Measurements from ENCODE around the gene GPC1. TPM values are rescaled to one million over a fixed set of nuclear protein-coding genes. Genes with fewer than 3 reads are reported as not detected.

The GPC1 gene
- total RNA-seq, 4 donors from 2014 or later: 0.88 to 62.2 (median 43.4) TPM

DNA sequence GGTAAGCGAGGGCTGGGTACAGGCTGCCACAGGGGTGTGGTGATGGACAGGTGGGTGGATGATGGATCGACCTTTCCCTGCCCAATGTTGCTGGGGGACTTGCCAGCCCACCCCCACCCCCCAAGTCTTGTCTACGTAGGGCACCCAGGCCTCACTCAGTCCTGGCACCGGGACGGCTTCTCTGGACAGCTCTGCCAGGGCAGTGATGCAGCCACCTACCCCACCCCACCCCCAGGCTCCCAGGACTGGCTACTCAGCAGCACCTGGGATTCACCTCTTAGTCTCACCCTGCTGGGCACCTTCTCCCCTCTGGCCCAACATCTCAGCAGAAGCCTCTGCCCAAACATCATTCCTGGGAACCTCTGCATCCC is 66.6 kb downstream of the GPC1 start:
- H3K9me3 ChIP-seq: no peaks in the 10 kb centered on the region
- TF ChIP-seq, protein P1, sequence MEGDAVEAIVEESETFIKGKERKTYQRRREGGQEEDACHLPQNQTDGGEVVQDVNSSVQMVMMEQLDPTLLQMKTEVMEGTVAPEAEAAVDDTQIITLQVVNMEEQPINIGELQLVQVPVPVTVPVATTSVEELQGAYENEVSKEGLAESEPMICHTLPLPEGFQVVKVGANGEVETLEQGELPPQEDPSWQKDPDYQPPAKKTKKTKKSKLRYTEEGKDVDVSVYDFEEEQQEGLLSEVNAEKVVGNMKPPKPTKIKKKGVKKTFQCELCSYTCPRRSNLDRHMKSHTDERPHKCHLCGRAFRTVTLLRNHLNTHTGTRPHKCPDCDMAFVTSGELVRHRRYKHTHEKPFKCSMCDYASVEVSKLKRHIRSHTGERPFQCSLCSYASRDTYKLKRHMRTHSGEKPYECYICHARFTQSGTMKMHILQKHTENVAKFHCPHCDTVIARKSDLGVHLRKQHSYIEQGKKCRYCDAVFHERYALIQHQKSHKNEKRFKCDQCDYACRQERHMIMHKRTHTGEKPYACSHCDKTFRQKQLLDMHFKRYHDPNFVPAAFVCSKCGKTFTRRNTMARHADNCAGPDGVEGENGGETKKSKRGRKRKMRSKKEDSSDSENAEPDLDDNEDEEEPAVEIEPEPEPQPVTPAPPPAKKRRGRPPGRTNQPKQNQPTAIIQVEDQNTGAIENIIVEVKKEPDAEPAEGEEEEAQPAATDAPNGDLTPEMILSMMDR (IDR thresholded peaks at IDR 0.05): no peak
- no peak for TF ChIP-seq POLR2A (IDR thresholded peaks at IDR 0.05)
- H3K36me3 ChIP-seq: no peaks in the 10 kb centered on the region
- H3K4me1 ChIP-seq: no peaks in the 10 kb centered on the region
- H3K27ac ChIP-seq: no peak overlapping the region
- peak in 1 of 2 donors; percentile 5 for DNase-seq
- intact Hi-C loops (cut with DNase I; ENCODE audit: low total_unique reads): no loop called here
- no peaks in the 10 kb centered on the region for H3K27me3 ChIP-seq
- no peak overlapping the region for H3K4me3 ChIP-seq

DNA sequence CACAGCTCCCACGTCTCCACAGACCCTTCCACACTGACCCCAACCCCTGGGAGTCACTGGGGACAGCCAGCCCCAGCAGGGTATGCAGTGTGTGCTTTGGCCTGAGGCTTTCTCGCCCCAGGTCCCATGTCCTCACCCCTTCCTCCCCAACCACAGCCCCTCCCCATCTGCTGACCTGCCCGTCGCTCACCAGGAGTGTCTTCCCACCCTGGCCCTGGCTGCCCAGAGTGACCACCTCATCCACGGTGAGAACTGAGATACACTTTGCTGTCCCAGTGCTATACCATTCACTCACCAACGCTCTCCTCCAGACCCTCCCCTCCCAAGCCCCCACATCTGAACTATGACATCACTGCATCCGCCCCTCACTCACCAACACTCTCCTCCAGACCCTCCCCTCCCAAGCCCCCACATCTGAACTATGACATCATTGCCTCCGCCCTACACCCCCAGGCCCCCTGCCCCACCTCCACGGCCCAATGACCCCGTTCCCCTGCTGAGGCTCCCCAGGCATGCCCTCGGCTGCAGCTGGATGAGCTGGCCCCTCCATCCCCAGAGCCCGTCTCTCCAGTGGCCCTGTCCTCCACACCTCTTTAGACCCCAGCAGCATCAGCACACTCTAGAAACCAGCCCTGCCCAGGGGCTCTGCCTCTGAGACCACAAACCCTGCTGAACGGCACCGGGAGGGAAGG is 67.1 kb downstream of the GPC1 start:
- Histone ChIP-seq H3K27me3 (no peaks in the 10 kb centered on the region), H3K9me3 (no peaks in the 10 kb centered on the region), H3K36me3 (no peaks in the 10 kb centered on the region), H3K4me3 (no peak overlapping the region), H3K27ac (no peak overlapping the region), H3K4me1 (no peaks in the 10 kb centered on the region)
- intact Hi-C loops (cut with DNase I; ENCODE audit: low total_unique reads): no loop called here
- DNase-seq: no peak
- TF ChIP-seq POLR2A (IDR thresholded peaks at IDR 0.05): no peak
- TF ChIP-seq, protein P1 (IDR thresholded peaks at IDR 0.05): no peak

DNA sequence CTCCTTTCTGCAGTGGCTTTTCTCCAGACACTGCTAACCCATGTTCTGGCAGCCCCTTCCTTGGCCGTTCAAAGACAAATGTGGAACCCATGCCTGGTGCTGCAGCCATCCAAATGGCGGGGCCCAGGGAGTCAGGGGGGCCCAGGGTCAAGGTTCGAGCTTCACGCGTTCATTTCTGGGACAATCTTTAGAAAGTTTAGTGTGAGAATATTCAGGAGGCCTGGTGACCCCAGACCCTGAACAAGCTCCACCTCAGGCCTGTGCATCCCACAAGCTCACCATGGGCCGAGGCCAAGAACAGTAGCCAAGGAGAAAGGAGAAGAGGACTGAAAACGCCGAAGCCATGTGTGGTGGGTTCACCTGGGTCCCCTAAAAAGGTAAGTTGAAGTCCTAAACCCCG is 67.9 kb downstream of the GPC1 start:
- DNase-seq: no peak
- H3K36me3 ChIP-seq: no peaks in the 10 kb centered on the region
- no peaks in the 10 kb centered on the region for H3K4me1 ChIP-seq
- intact Hi-C loops (cut with DNase I; ENCODE audit: low total_unique reads): no loop called here
- H3K27me3 ChIP-seq: no peaks in the 10 kb centered on the region
- TF ChIP-seq, protein P1 (IDR thresholded peaks at IDR 0.05): no peak
- no peak for TF ChIP-seq POLR2A (IDR thresholded peaks at IDR 0.05)
- no peak overlapping the region for H3K4me3 ChIP-seq
- no peak overlapping the region for H3K27ac ChIP-seq
- no peaks in the 10 kb centered on the region for H3K9me3 ChIP-seq

DNA sequence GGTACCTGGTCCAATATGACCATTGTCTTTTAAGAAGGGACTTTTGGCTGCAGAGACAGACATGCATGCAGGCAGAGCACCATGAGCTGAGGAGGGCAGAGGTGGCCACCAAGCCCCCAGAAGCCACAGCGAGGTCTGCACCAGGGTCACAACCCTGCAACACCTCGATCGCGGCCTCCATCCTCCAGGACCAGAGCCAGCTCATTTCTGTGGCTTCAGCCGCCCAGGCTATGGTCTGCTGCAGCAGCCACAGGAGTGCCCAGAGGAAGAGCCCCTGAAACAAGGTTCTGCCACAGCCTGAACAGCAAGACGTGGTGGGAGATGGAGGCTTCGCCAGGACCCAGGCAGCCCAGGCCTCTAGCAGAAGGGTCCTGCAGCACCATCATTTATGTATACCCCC is 68.4 kb downstream of the GPC1 start:
- Histone ChIP-seq H3K36me3 (no peaks in the 10 kb centered on the region), H3K4me1 (no peaks in the 10 kb centered on the region), H3K4me3 (no peak overlapping the region), H3K9me3 (no peaks in the 10 kb centered on the region), H3K27me3 (no peaks in the 10 kb centered on the region), H3K27ac (no peak overlapping the region)
- no peak for DNase-seq
- intact Hi-C loops (cut with DNase I; ENCODE audit: low total_unique reads): no loop called here
- no peak for TF ChIP-seq POLR2A (IDR thresholded peaks at IDR 0.05)
- TF ChIP-seq, protein P1 (IDR thresholded peaks at IDR 0.05): no peak

DNA sequence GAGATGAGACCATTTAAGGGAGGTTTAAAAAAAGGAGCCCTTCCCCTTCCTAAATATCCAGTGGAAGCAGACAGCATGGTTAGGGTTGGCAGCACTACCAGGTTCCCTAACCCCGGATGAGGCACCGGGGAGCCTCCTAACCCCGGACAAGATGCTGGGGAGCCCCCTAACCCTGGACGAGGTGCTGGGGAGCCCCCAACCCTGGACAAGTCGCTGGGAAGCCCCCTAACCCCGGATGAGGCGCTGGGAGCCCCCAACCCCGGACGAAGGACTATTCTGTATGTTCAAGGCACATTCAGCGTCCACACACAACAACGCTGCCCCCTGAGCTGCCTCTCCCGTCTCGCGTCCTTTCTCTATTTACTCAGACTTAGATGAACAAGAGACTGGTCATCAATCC is 70.4 kb downstream of the GPC1 start:
- Histone ChIP-seq H3K4me1 (no peaks in the 10 kb centered on the region), H3K27me3 (no peaks in the 10 kb centered on the region), H3K27ac (no peak overlapping the region), H3K36me3 (no peaks in the 10 kb centered on the region), H3K9me3 (no peaks in the 10 kb centered on the region), H3K4me3 (no peak overlapping the region)
- intact Hi-C loops (cut with DNase I; ENCODE audit: low total_unique reads): no loop called here
- no peak for DNase-seq
- no peak for TF ChIP-seq POLR2A (IDR thresholded peaks at IDR 0.05)
- TF ChIP-seq, protein P1 (IDR thresholded peaks at IDR 0.05): no peak

Data from uterus (tissue), 4 donors.